GM12801 (cell line): Measurements from ENCODE around the gene ECEL1.

Experiments used
- TF ChIP-seq, protein P1 (sequence below): IDR thresholded peaks from one replicate; pipeline ENCODE4 v1.5.1; 2011; ENCODE audit warnings: control low read depth; ENCODE audit not compliant: insufficient read length; ENCODE audit errors: extremely low read depth

The ECEL1 gene

GRCh38 chr2:232494542-232494941 is 6.9 kb upstream of the ECEL1 start:
- TF ChIP-seq, protein P1, sequence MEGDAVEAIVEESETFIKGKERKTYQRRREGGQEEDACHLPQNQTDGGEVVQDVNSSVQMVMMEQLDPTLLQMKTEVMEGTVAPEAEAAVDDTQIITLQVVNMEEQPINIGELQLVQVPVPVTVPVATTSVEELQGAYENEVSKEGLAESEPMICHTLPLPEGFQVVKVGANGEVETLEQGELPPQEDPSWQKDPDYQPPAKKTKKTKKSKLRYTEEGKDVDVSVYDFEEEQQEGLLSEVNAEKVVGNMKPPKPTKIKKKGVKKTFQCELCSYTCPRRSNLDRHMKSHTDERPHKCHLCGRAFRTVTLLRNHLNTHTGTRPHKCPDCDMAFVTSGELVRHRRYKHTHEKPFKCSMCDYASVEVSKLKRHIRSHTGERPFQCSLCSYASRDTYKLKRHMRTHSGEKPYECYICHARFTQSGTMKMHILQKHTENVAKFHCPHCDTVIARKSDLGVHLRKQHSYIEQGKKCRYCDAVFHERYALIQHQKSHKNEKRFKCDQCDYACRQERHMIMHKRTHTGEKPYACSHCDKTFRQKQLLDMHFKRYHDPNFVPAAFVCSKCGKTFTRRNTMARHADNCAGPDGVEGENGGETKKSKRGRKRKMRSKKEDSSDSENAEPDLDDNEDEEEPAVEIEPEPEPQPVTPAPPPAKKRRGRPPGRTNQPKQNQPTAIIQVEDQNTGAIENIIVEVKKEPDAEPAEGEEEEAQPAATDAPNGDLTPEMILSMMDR: no peak

DNA sequence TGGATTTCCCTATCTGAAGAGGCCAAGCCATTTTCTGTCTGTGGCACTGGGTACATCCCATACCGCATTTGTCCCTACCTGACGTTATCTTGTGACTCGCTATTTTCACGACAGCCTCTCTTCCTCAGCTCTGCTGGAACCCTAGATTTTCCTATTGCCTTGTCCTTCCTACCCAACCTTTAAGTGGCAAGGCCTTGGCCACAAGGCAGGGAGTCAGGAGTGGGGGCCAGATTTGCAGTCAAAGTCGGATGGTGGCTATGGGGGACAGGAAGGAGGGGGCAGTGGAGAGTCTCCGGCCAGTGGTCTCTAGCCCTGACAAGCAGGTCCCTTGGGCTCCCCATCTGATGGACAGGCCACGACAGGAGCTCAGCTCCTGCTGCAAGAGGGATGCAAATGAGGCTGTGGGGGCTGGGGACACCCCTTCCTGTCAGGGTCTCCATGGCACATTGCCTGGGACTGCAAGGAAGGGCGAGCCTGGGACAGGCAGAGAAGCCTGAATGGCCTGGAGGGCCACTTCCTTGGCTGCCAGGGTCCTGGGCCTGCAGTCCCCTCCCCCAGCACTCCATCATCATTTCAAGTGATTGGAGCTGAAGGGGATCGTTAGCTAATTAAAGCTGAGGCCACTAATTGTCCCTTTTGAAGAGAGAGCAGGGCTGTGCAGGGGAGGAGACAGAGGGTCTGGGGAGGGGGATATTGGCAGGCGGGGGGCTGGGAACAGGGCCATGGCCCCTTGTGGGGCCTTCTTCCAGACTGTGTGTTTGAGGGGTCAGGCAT is 6.3 kb upstream of the ECEL1 start:
- TF ChIP-seq, protein P1: no peak

DNA sequence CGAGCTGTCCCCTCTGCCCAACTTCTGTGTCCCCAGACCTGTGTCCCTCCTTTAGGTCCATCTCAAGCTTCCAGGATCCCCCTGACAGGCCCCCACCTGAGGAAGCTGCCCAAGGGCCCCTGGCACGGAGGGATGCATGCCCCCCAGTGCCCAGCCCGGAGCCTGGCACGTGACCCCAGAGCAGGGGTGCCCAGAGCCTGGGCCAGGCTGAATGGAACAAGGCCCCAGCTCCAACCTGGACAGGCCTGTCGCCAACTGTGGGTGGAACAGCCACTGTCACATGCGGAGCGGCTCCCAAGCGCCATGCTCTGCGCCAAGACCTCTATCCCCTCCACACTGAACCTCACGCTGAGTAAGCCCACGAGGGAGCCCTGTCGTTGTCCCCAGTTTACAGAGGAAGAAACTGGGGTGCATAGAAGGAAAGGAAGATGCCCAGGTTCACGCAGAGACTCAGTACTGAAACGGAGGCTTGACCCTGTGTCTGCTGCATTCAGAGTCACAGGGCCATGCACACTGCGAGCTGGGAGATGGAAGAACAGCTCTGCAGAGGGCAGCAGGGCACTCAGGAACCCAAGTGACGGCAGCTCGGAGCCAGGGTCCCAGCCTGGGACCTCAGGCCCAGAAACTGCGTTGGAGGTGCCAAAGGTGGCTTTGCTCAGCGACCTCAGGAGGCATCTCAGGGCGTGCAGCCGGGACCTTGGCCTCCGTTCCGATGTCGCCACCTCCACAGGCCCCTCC is 5.5 kb upstream of the ECEL1 start:
- TF ChIP-seq, protein P1: no peak

DNA sequence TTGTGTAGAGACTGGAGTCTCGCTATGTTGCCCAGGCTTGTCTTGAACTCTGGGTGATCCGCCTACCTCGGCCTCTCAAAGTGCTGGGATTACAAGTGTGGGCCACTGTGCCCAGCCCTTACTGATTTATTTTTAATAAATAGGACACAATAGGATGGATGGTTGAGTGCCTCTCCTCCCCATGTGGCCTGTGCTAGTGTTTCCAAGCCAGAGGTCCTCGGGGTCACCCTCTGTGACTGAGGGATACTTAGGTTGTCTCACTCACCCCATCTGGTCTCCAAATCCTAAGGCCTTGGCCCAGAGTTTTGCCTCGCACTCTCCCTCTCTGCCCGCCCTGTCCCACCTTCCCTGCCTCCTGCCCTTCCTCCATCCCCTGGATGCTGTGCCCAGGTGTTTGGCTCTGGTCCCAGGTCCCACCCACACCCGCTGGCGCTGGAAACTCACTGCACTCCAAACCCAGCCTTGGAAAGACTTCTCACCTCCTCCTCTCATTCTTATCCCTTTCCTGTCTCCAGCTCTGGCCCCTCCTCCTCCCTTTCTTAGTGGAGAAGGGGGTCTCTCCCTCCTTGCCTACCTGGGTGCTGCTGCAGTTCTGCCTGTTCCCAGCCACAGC is 4.7 kb upstream of the ECEL1 start:
- TF ChIP-seq, protein P1: no peak

- TF ChIP-seq, protein P1: no peak
These were observed 3.6 kb upstream of the ECEL1 start for GRCh38 chr2:232491139-232491780.

DNA sequence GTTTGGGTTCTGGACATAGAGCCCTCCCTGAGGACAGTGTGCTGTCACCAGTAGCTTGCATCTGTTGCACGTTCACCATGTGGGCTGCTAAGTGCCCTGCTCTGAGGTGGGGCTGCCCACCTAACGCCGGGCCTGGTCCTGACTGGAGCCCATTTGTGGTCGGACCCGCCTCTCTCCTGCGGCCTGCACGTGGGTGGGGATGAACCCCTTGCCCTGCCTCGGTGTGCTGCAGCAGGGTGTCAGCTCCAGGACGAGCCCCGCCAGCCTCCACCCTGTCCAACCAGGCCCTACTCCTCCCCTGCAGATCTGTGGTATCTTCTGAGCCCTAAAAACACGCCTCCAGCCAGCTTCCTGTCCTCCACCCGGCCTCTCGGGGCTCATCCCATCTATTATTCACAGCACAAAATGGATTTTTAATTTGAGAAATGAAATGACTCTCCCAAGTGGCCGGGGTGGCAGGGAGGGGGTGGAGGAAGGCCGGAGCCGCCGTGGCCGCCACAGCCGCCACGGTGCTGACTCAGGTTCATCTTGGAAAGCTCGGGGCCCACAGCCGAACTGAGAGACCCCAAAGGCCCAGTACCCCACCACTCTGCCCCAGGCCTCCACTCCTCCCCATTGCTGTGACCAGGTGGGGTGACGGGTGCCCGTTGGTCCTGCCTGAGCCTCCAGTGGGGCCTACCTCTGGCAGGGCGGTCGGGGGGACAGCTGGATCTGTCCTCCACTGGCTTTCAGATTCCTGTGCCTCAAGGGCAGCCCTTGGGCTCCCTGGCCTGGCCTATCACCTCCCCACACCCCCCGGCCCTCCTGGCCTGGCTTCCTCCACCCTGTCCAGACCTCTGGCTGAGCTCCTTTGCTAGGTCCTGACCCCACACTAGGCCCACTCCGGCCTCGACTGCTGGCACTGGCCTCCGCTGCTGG is 2.8 kb upstream of the ECEL1 start:
- TF ChIP-seq, protein P1: no peak
